A549 (cell line): Measurements from ENCODE around the gene ZNF423.
A peak's percentile ranks its signal among the peaks of the same experiment; 100 is the strongest.

ENCODE experiments used
- CBX2 ChIP-seq: fragments of 200-600 bp; sonication (generic); IDR thresholded peaks from 2 replicates; pipeline ENCODE4 v1.6.1; 2016; ENCODE audit warnings: low read depth, mild to moderate bottlenecking, borderline replicate concordance
- EP300 ChIP-seq, 2 experiments: fragments of >200 bp; sonication (Bioruptor Twin); formaldehyde crosslinking; IDR thresholded peaks; 2 replicates in 1 of 2; 3 replicates in 1 of 2; pipeline ENCODE4 v1.6.1; 2016 to 2017
- FOSL2 ChIP-seq, 2 experiments: fragments of 450-650 bp in 1 of 2; fragments of >200 bp in 1 of 2; sonication (Bioruptor Twin) in 1 of 2; formaldehyde crosslinking; IDR thresholded peaks; 2 replicates each; pipeline versions ENCODE4 v1.5.0 to v1.6.1; 2016 to 2020; ENCODE audit warnings: mild to moderate bottlenecking in 1 of 2, moderate library complexity in 1 of 2
- HEYL ChIP-seq: fragments of 250-450 bp; sonication (Bioruptor Pico); IDR thresholded peaks from 2 replicates; pipeline ENCODE4 v1.8.0; 2021; ENCODE audit warnings: mild to moderate bottlenecking, moderate library complexity
- KDM1A ChIP-seq: fragments of 200-600 bp; sonication (generic); IDR thresholded peaks from 2 replicates; pipeline ENCODE4 v1.6.1; 2016; ENCODE audit warnings: low read depth, mild to moderate bottlenecking
- MAFK ChIP-seq: fragments of 450-650 bp; IDR thresholded peaks from 2 replicates; pipeline ENCODE4 v1.6.1; 2014; ENCODE audit not compliant: partially characterized antibody
- POLR2A ChIP-seq: IDR thresholded peaks from 2 replicates; pipeline ENCODE4 v1.6.1; 2012; ENCODE audit warnings: mild to moderate bottlenecking, low read length
- SMC3 ChIP-seq: fragments of >200 bp; sonication (Bioruptor Twin); formaldehyde crosslinking; IDR thresholded peaks from 3 replicates; pipeline ENCODE4 v1.6.1; 2018; ENCODE audit warnings: inconsistent platforms
- ZC3H11A ChIP-seq: fragments of 450-650 bp; IDR thresholded peaks from 2 replicates; pipeline ENCODE4 v1.6.1; 2014; ENCODE audit warnings: antibody characterized with exemption, mild to moderate bottlenecking
- TF ChIP-seq, protein P1 (sequence below): fragments of >200 bp; sonication (Bioruptor Twin); formaldehyde crosslinking; IDR thresholded peaks from 3 replicates; pipeline ENCODE4 v1.5.1; 2016
- TF ChIP-seq, protein P2 (sequence below): IDR thresholded peaks from 2 replicates; pipeline ENCODE4 v1.6.1; 2012
- TF ChIP-seq, protein P3 (sequence below): fragments of 450-650 bp; IDR thresholded peaks from 2 replicates; pipeline ENCODE4 v1.6.1; 2014; ENCODE audit warnings: antibody characterized with exemption
- TF ChIP-seq, protein P4 (sequence below): fragments of 250-450 bp; sonication (Bioruptor Pico); IDR thresholded peaks from 2 replicates; pipeline ENCODE4 v1.5.0; 2021; ENCODE audit warnings: mild to moderate bottlenecking, moderate library complexity, borderline replicate concordance

DNA sequence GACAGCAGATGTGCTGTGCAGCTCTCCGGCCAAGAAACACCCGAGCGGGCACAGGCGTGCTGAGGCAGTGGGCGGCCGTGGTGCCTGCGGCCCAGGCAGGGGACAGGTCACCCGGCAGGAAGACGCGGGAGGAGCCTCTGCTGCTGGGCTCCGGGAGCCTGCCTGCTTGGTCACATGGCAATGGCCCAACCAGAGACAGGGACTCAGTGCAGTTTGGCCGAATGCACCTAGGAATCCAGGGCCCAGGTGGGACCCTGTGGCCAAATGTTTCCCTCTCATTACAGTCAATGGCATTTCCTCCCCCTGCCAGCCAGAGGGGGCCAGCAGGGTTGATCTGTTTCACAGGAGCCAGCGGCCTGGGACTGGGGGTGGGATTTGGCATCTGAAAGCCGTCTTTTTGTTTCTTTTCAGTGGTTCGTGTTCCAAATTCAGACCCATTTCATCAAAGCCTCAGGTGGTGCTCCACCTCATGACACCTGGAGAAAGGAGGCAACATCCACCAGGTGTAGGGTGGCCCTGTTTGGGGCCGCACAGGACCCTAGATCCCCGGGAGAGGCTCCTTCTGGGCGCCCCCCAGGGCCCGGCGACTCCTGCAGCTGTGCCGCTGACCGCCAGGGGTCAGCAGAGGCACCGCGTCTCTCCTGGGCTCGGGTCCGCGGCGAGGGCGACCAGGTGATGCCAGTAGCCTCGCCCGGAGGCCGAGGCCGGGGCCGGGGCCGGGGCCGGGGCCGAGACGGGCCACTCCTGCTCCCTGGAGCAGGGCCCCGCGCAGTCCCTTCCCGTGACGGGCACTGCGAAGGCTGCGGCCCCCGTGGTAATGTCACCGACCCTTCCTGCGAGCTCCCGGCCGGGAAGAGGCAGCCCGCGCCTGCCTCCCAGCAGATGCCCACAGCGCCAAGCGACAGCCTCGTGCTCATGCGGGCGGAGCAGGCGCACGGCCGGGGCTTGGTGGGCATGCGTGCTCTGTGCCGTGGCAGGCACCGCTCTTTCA is 363.8 kb downstream of the ZNF423 start:
- no peak for TF ChIP-seq POLR2A
- TF ChIP-seq, protein P1, sequence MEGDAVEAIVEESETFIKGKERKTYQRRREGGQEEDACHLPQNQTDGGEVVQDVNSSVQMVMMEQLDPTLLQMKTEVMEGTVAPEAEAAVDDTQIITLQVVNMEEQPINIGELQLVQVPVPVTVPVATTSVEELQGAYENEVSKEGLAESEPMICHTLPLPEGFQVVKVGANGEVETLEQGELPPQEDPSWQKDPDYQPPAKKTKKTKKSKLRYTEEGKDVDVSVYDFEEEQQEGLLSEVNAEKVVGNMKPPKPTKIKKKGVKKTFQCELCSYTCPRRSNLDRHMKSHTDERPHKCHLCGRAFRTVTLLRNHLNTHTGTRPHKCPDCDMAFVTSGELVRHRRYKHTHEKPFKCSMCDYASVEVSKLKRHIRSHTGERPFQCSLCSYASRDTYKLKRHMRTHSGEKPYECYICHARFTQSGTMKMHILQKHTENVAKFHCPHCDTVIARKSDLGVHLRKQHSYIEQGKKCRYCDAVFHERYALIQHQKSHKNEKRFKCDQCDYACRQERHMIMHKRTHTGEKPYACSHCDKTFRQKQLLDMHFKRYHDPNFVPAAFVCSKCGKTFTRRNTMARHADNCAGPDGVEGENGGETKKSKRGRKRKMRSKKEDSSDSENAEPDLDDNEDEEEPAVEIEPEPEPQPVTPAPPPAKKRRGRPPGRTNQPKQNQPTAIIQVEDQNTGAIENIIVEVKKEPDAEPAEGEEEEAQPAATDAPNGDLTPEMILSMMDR = peak; percentile 91
- TF ChIP-seq, protein P2, sequence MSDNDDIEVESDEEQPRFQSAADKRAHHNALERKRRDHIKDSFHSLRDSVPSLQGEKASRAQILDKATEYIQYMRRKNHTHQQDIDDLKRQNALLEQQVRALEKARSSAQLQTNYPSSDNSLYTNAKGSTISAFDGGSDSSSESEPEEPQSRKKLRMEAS = no peak
- no peak for TF ChIP-seq MAFK
- TF ChIP-seq ZC3H11A = no peak
- TF ChIP-seq KDM1A = no peak
- no peak for TF ChIP-seq HEYL (CRISPR knock-in tag)
- TF ChIP-seq FOSL2 (IDR thresholded peaks at IDR 0.05) = no peak
- no peak for TF ChIP-seq FOSL2 (CRISPR knock-in tag; IDR thresholded peaks at IDR 0.05)
- TF ChIP-seq SMC3 = peak; percentile 70
- TF ChIP-seq EP300 (IDR thresholded peaks at IDR 0.05) = no peak
- TF ChIP-seq CBX2 = no peak
- TF ChIP-seq, protein P3, sequence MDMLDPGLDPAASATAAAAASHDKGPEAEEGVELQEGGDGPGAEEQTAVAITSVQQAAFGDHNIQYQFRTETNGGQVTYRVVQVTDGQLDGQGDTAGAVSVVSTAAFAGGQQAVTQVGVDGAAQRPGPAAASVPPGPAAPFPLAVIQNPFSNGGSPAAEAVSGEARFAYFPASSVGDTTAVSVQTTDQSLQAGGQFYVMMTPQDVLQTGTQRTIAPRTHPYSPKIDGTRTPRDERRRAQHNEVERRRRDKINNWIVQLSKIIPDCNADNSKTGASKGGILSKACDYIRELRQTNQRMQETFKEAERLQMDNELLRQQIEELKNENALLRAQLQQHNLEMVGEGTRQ = no peak
- TF ChIP-seq, protein P4, sequence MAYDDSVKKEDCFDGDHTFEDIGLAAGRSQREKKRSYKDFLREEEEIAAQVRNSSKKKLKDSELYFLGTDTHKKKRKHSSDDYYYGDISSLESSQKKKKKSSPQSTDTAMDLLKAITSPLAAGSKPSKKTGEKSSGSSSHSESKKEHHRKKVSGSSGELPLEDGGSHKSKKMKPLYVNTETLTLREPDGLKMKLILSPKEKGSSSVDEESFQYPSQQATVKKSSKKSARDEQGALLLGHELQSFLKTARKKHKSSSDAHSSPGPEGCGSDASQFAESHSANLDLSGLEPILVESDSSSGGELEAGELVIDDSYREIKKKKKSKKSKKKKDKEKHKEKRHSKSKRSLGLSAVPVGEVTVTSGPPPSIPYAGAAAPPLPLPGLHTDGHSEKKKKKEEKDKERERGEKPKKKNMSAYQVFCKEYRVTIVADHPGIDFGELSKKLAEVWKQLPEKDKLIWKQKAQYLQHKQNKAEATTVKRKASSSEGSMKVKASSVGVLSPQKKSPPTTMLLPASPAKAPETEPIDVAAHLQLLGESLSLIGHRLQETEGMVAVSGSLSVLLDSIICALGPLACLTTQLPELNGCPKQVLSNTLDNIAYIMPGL = no peak
